Hematopoietic multipotent progenitor cell treated with erythropoietin and hydrocortisone succinate and interleukin-3 and kit ligand, for 8 days (in vitro differentiated cells): ENCODE measurements around the gene SSX5.
"Not testable (repeated sequence)": the region's sequence is repeated elsewhere in the genome, so short reads cannot be mapped to it uniquely, and the experiment has no call there.

Experiments
- DNase-seq: peaks from one replicate; pipeline ENCODE4 v3.0.0-alpha.2; 2015

SSX5 gene

GRCh38 chrX:48196745-48197201 is at the start of gene SSX5:
SSX5 (minus strand) TSS chrX:48196795; CDS start chrX:48195358, 1,437 bp downstream.
- no peak for DNase-seq

DNA sequence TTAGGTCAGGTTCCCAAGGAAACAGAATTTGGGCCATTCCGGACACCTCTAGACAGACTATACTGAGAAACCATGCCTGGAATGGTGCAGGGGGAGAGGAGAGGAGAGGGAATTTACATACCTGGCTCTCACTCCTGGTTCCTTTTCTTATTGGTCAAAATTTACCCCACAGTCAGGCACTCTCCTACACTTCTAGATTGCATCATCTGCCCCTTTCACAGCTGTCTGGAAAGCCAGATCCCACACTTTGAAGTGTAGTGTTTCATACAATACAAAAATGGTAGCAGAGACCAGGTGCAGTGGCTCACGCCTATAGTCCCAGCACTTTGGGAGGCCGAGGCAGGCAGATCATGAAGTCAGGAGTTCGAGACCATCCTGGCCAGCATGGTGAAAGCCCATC is 27.6 kb upstream of the SSX5 start:
- DNase-seq: not testable (repeated sequence)

- DNase-seq: not testable (repeated sequence)
These were observed 17.7 kb upstream of the SSX5 start for GRCh38 chrX:48214341-48214740.

DNA sequence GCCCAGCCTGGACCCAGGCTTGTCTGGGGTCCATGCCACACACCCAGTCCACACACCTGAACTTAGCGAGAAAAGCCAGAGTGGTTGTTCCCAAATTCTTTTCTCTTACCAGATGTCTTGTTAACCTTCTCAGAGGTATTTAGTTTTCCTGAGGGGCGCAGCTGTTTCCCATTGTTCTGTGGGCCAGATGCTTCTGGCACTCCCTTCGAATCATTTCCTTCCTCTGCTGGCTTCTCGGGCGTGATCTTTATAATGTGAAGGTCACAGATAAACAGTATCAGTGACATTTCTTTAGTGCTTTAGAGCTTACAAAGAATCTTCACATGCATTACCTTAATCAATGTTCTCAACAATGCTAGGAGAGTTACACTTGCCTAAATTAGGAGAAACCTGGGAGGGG is 6.6 kb downstream of the SSX5 start:
- DNase-seq: not testable (repeated sequence)

DNA sequence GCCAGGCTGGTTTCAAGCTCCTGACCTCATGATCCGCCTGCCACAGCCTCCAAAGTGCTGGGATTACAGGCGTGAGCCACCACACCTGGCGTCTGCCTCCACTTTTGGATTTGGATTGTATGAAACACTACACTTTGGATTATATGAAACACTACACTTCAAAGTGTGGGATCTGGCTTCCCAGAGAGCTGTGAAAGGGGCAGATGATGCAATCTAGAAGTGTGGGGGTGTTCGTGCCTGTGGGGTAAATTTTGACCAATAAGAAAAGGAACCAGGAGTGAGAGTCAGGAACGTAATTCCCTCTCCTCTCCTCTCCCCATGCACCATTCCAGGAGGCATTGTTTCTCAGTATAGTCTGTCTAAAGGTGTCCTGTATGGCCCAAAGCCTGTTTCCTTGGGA is 14.7 kb downstream of the SSX5 start:
- not testable (repeated sequence) for DNase-seq

DNA sequence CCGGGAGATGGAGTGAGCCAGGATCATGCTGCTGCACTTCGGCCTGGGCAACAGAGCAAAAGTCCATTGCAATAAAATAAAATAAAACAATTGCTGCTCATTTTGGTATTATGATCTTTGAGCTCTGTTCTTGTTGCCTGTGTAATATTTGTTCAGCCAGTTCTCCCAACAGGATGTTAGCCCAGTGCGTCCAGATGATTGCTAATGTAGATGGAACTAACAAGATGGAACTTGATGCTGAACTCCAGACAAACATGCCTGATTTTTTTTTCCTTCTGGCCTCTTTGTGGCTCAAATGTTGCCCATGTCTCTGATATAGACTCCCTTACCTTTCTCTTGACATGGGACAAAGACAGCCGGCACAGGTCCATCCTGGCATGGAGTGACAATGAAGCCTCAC is 15.8 kb downstream of the SSX5 start:
- DNase-seq: no peak

- DNase-seq: no peak
These were observed 16.9 kb downstream of the SSX5 start for GRCh38 chrX:48179691-48180090.

DNA sequence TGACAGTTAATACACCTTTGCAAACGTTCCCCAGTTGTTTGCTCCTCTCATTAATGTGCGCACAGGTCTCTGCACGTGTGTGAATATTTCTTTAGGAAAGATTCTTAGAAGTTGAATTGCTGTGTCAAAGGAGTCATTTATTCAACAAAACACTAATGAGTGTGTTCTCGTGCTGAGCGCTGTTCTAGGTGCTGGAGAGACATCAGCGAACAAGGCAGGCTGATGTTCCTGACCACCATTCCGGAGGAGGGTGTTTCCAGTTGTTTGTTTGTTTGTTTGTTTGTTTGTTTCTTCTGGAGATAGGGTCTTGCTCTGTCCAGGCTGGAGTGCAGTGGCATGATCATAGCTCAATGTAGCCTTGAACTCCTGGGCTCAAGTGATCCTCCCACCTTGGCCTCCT is 30.3 kb downstream of the SSX5 start:
- not testable (repeated sequence) for DNase-seq

DNA sequence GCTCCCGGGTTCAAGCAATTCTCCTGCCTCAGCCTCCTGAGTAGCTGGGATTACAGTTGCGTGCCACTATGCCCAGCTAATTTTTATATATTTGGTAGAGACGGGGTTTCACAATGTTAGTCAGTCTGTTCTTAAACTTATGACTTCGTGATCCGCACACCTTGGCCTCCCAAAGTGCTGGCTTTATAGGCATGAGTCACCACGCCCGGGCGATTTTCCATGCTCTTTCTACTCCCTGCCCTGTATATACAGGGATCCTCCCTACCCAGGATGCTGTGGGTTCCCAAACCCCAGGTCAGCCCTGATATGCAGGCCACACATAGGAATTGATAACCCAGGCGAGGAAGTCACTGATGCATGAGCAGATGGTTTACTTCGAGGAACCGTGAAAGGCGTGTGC is 31.4 kb downstream of the SSX5 start:
- no peak for DNase-seq

DNA sequence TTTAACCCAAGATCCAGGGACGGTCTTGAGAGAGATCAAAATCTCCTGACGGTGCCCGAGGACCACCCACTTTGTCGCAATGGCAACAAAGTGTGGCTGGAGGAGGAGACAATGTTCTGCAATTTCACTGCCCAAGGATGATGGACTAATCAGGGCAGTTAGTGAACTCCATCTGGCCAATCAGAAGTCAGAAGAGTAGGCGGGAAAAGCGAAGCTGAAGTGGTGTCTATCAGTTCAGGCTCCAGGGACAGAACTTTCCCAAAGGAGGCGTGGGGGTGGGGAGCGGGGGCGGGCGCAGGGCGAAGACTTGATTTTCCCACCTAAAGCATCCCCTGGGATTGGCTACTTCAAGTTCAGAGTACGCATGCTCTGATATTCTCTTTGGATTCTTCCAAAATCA is 40.6 kb downstream of the SSX5 start:
- no peak for DNase-seq

DNA sequence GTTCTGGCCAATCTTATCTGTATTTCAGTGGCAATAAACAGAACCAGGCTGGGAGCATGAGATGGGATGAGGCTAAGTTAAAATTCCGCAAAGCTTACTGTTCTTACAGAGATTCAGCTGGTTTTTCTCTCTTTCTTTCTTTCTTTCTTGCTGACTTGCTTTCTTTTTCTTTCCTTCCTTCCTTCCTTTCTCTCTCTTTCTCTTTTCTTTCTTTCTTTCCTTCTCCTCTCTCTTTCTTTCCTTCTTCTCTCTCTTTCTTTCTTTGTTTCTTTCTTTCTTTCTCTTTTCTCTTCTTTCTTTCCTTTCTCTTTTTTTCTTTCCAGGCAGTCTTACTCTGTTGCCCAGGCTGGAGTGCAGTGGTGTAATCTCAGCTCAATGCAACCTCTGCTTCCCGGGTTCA is 41.8 kb downstream of the SSX5 start:
- no peak for DNase-seq

GRCh38 chrX:48153769-48154168 is 42.8 kb downstream of the SSX5 start:
- no peak for DNase-seq

DNA sequence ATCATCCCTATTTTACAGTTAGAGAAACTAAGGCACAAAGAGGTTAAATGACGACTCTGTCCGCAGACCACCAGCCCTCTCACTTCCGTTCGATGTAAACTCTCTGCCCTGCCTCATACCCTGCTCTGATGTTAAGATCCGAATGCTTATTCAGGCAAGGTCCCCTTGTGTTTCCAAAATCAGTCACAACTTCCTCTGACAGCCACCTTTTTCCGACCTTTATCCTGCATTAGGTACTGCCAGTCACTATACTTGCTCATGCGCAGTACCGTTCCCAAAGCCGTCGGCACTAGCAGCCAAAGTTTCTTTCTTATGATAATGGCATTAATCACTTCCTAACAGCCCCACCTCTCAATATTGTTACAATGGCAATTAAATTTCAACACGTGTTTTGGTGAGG is 53.9 kb downstream of the SSX5 start:
- DNase-seq: not testable (repeated sequence)

- not testable (repeated sequence) for DNase-seq
These were observed 54.6 kb downstream of the SSX5 start for GRCh38 chrX:48141810-48142508.

DNA sequence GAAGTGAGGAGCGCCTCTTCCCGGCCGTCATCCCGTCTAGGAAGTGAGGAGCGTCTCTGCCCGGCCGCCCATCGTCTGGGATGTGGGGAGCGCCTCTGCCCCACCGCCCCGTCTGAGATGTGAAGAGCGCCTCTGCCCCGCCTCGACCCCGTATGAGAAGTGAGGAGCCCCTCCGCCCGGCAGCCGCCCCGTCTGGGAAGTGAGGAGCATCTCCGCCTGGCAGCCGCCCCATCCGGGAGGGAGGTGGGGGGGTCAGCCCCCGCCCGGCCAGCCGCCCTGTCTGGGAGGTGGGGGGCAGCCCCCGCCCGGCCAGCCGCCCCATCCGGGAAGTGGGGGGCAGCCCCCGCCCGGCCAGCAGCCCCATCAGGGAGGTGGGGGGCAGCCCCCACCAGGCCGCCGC is 57.5 kb downstream of the SSX5 start:
- not testable (repeated sequence) for DNase-seq
